ENCODE measurements around the gene ADGRG6.

DNA sequence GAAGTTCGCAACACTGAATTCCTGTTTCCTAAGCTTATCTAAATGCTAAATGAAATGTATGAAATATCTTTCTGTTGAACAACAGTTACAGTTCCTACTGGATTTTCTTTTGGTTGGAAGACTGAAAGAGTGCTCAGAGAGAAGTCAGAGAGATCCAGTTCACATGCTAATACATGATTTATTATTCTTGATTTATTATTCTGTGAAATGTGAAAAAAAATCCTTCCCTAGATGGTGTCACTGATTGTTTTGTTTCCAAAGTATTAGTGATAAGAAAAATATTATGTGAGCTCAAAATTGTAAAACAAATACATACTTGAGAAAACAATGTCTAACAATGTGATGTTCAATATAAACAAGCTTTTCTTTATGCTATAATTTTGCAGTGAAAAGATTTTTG lies 42.1 kb downstream of the ADGRG6 start:
- TF ChIP-seq, protein P1, sequence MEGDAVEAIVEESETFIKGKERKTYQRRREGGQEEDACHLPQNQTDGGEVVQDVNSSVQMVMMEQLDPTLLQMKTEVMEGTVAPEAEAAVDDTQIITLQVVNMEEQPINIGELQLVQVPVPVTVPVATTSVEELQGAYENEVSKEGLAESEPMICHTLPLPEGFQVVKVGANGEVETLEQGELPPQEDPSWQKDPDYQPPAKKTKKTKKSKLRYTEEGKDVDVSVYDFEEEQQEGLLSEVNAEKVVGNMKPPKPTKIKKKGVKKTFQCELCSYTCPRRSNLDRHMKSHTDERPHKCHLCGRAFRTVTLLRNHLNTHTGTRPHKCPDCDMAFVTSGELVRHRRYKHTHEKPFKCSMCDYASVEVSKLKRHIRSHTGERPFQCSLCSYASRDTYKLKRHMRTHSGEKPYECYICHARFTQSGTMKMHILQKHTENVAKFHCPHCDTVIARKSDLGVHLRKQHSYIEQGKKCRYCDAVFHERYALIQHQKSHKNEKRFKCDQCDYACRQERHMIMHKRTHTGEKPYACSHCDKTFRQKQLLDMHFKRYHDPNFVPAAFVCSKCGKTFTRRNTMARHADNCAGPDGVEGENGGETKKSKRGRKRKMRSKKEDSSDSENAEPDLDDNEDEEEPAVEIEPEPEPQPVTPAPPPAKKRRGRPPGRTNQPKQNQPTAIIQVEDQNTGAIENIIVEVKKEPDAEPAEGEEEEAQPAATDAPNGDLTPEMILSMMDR (IDR thresholded peaks at IDR 0.05 in 4 of 5, conservative IDR thresholded peaks at IDR 0.05 in 1 of 5), result no peak
- TF ChIP-seq POLR2A (IDR thresholded peaks at IDR 0.05), result no peak
